H1 (cell line): ENCODE results near the gene CACNA2D3. TPM values are rescaled to one million over a fixed set of nuclear protein-coding genes. Genes with fewer than 3 reads are reported as not detected.

Experiments used
- CTCF ChIA-PET: fragments of 300-600 bp; sonication (Branson Sonifier 250); formaldehyde crosslinking; loops from one replicate; lab custom pipeline; 2021; ENCODE audit not compliant: partially characterized antibody; lab: Charles Lee
- POLR2A ChIA-PET: fragments of 300-600 bp; sonication (Branson Sonifier 250); formaldehyde crosslinking; loops from one replicate; lab custom pipeline; 2021; ENCODE audit warnings: inconsistent platforms; ENCODE audit not compliant: partially characterized antibody; lab: Charles Lee
- DNase-seq, 2 experiments: peaks; one replicate each; pipeline versions ENCODE4 v3.0.0 to v3.0.0-alpha.2; 2010 to 2022; ENCODE audit warnings: low spot score in 2 of 2, low read depth in 1 of 2, mixed read lengths in 1 of 2
- FAIRE-seq: peaks from 2 replicates; lab custom pipeline; 2011; peaks lifted over from hg19 to GRCh38; lab: Jason Lieb, UNC
- H2AFZ ChIP-seq: 2 replicates; pipeline ENCODE4 v1.8.1; 2012; ENCODE audit warnings: low read length, inconsistent platforms
- H2AK5ac ChIP-seq: 2 replicates; pipeline ENCODE4 v1.6.1; 2013; ENCODE audit warnings: low read depth, low read length
- H2BK120ac ChIP-seq: replicated peaks from 2 replicates; pipeline ENCODE3; 2013; ENCODE audit warnings: low read depth, low read length, inconsistent platforms
- H2BK12ac ChIP-seq: 2 replicates; pipeline ENCODE4 v1.6.1; 2013; ENCODE audit warnings: low read depth, low read length
- H2BK15ac ChIP-seq: 2 replicates; pipeline ENCODE4 v1.6.1; 2013; ENCODE audit warnings: low read length
- H2BK20ac ChIP-seq: 2 replicates; pipeline ENCODE4 v1.6.1; 2013; ENCODE audit warnings: low read length
- H2BK5ac ChIP-seq: 2 replicates; pipeline ENCODE4 v1.6.1; 2013; ENCODE audit warnings: low read depth, low read length
- H3K14ac ChIP-seq: 2 replicates; pipeline ENCODE4 v1.6.1; 2013; ENCODE audit warnings: inconsistent platforms; ENCODE audit not compliant: insufficient read length
- H3K18ac ChIP-seq: 2 replicates; pipeline ENCODE4 v1.6.1; 2013; ENCODE audit warnings: low read length; ENCODE audit errors: extremely low read depth
- H3K23ac ChIP-seq: 2 replicates; pipeline ENCODE4 v1.6.1; 2013; ENCODE audit warnings: inconsistent platforms; ENCODE audit not compliant: insufficient read length
- H3K23me2 ChIP-seq: 2 replicates; pipeline ENCODE4 v1.6.1; 2013; ENCODE audit warnings: low read depth, low read length
- H3K27ac ChIP-seq: 2 replicates; pipeline ENCODE4 v1.6.1; 2011; ENCODE audit warnings: low read depth, low read length, inconsistent platforms
- H3K27me3 ChIP-seq, 4 experiments: replicated peaks in 1 of 4; 1 replicate in 1 of 4; 2 replicates in 3 of 4; pipeline versions ENCODE4 v1.6.1 to v1.8.1; 2011 to 2013; ENCODE audit warnings: low read length in 3 of 4, mild to moderate bottlenecking in 3 of 4, inconsistent platforms in 2 of 4, mixed read lengths in 2 of 4, moderate library complexity in 1 of 4; ENCODE audit not compliant: control insufficient read depth in 3 of 4, insufficient read depth in 3 of 4; ENCODE audit errors: extremely low read depth in 1 of 4
- H3K36me3 ChIP-seq, 4 experiments: 2 replicates each; pipeline versions ENCODE4 v1.6.1 to v1.8.1; 2011 to 2013; ENCODE audit warnings: mild to moderate bottlenecking in 4 of 4, low read length in 3 of 4, moderate library complexity in 2 of 4, control low read depth in 1 of 4, inconsistent platforms in 1 of 4; ENCODE audit not compliant: insufficient read depth in 4 of 4, control insufficient read depth in 2 of 4
- H3K4ac ChIP-seq: replicated peaks from 2 replicates; pipeline ENCODE3; 2013; ENCODE audit warnings: low read length, low read depth, mixed read lengths, inconsistent platforms; ENCODE audit not compliant: insufficient read length
- H3K4me1 ChIP-seq, 4 experiments: replicated peaks in 1 of 4; 1 replicate in 1 of 4; 2 replicates in 3 of 4; pipeline versions ENCODE4 v1.6.1 to v1.8.1; 2011 to 2013; ENCODE audit warnings: low read length in 3 of 4, inconsistent platforms in 2 of 4, mixed read lengths in 1 of 4; ENCODE audit not compliant: insufficient read depth in 4 of 4, control insufficient read depth in 3 of 4
- H3K4me2 ChIP-seq, 2 experiments: 2 replicates each; pipeline versions ENCODE4 v1.6.1 to v1.8.1; 2011 to 2013; ENCODE audit warnings: low read depth in 2 of 2, low read length in 2 of 2, control low read depth in 1 of 2, inconsistent platforms in 1 of 2, mild to moderate bottlenecking in 1 of 2; ENCODE audit not compliant: insufficient read depth in 1 of 2
- H3K4me3 ChIP-seq, 4 experiments: fragments of 200-600, 300-600 bp in 1 of 4; sonication (generic), shearing (Covaris generic), sonication (Bioruptor Twin) in 1 of 4; 2 replicates each; pipeline versions ENCODE4 v1.5.1 to v1.8.1; 2011 to 2016; ENCODE audit warnings: low read length in 4 of 4, low read depth in 3 of 4, control low read depth in 2 of 4, inconsistent platforms in 2 of 4, mild to moderate bottlenecking in 2 of 4, mixed read lengths in 1 of 4, moderate library complexity in 1 of 4; ENCODE audit not compliant: insufficient read depth in 2 of 4; ENCODE audit errors: extremely low read depth in 1 of 4
- H3K56ac ChIP-seq: replicated peaks from 2 replicates; pipeline ENCODE3; 2013; ENCODE audit warnings: low read depth, mild to moderate bottlenecking, mixed read lengths, low read length, inconsistent platforms; ENCODE audit not compliant: insufficient read length
- H3K79me1 ChIP-seq: 2 replicates; pipeline ENCODE4 v1.6.1; 2013; ENCODE audit warnings: low read depth, low read length, control low read depth
- H3K79me2 ChIP-seq, 2 experiments: 2 replicates each; pipeline versions ENCODE4 v1.6.1 to v1.8.1; 2012 to 2013; ENCODE audit warnings: low read length in 2 of 2, mild to moderate bottlenecking in 2 of 2, inconsistent platforms in 1 of 2; ENCODE audit not compliant: insufficient read depth in 2 of 2, control insufficient read depth in 1 of 2
- H3K9ac ChIP-seq, 4 experiments: replicated peaks in 1 of 4; 1 replicate in 1 of 4; 2 replicates in 3 of 4; pipeline versions ENCODE4 v1.6.1 to v1.8.1; 2011 to 2013; ENCODE audit warnings: low read depth in 3 of 4, low read length in 3 of 4, control low read depth in 2 of 4, mild to moderate bottlenecking in 2 of 4, moderate library complexity in 2 of 4, inconsistent platforms in 1 of 4; ENCODE audit errors: extremely low read depth in 1 of 4
- H3K9me3 ChIP-seq, 2 experiments: 2 replicates each; pipeline versions ENCODE4 v1.6.1 to v1.8.1; 2012 to 2013; ENCODE audit warnings: mild to moderate bottlenecking in 2 of 2, moderate library complexity in 2 of 2, control low read depth in 1 of 2, inconsistent platforms in 1 of 2, low read depth in 1 of 2, low read length in 1 of 2, mixed read lengths in 1 of 2; ENCODE audit not compliant: insufficient read depth in 2 of 2
- H4K20me1 ChIP-seq, 2 experiments: replicated peaks in 1 of 2; 2 replicates each; pipeline versions ENCODE3 to v1.8.1; 2011 to 2013; ENCODE audit warnings: inconsistent platforms in 2 of 2, low read length in 2 of 2, mild to moderate bottlenecking in 1 of 2; ENCODE audit not compliant: insufficient read depth in 2 of 2, control insufficient read depth in 1 of 2
- H4K5ac ChIP-seq: 2 replicates; pipeline ENCODE4 v1.6.1; 2013; ENCODE audit warnings: low read length, low read depth, mixed read lengths, inconsistent platforms; ENCODE audit not compliant: insufficient read length
- H4K8ac ChIP-seq: 2 replicates; pipeline ENCODE4 v1.8.0; 2013; ENCODE audit warnings: mild to moderate bottlenecking, moderate library complexity, low read length, inconsistent platforms; ENCODE audit not compliant: insufficient read depth; ENCODE audit errors: extremely low read depth
- H4K91ac ChIP-seq: replicated peaks from 2 replicates; pipeline ENCODE3; 2013; ENCODE audit warnings: low read length, mixed read lengths, inconsistent platforms; ENCODE audit not compliant: insufficient read length
- ATF3 ChIP-seq: IDR thresholded peaks from 2 replicates; pipeline ENCODE4 v1.6.1; 2011; ENCODE audit warnings: low read depth, mild to moderate bottlenecking, low read length; ENCODE audit not compliant: insufficient read depth
- BRCA1 ChIP-seq: IDR thresholded peaks from 2 replicates; pipeline ENCODE4 v1.6.1; 2012; ENCODE audit warnings: low read depth, low read length, improper control_type of control experiment
- CHD2 ChIP-seq: IDR thresholded peaks from 2 replicates; pipeline ENCODE4 v1.6.1; 2012; ENCODE audit warnings: low read length, improper control_type of control experiment
- JUND ChIP-seq: IDR thresholded peaks from 2 replicates; pipeline ENCODE4 v1.6.1; 2011; ENCODE audit warnings: mild to moderate bottlenecking, improper control_type of control experiment, low read length
- NRF1 ChIP-seq: IDR thresholded peaks from 2 replicates; pipeline ENCODE4 v1.6.1; 2011; ENCODE audit warnings: mild to moderate bottlenecking, low read depth, low read length, improper control_type of control experiment
- POLR2A ChIP-seq, 2 experiments: IDR thresholded peaks; 1 replicate in 1 of 2; 2 replicates in 1 of 2; pipeline ENCODE4 v1.6.1; 2011; ENCODE audit warnings: low read depth in 2 of 2, low read length in 2 of 2, mild to moderate bottlenecking in 2 of 2; ENCODE audit errors: control extremely low read depth in 1 of 2
- SIX5 ChIP-seq: IDR thresholded peaks from 2 replicates; pipeline ENCODE4 v1.6.1; 2011; ENCODE audit warnings: mild to moderate bottlenecking, low read depth, low read length
- SP1 ChIP-seq: IDR thresholded peaks from 2 replicates; pipeline ENCODE4 v1.6.1; 2011; ENCODE audit warnings: low read depth, low read length
- SP4 ChIP-seq: IDR thresholded peaks from 2 replicates; pipeline ENCODE4 v1.6.1; 2012; ENCODE audit warnings: low read length, inconsistent platforms
- SRF ChIP-seq: IDR thresholded peaks from 2 replicates; pipeline ENCODE4 v1.6.1; 2011; ENCODE audit warnings: mild to moderate bottlenecking, low read depth, low read length, moderate library complexity
- TAF1 ChIP-seq: IDR thresholded peaks from 2 replicates; pipeline ENCODE4 v1.6.1; 2011; ENCODE audit warnings: mild to moderate bottlenecking, low read depth, low read length
- TAF7 ChIP-seq: optimal IDR thresholded peaks from 2 replicates; pipeline ENCODE3; 2011; ENCODE audit warnings: low read depth, mild to moderate bottlenecking, inconsistent platforms, low read length, moderate library complexity, borderline replicate concordance
- TCF12 ChIP-seq: IDR thresholded peaks from 2 replicates; pipeline ENCODE4 v1.6.1; 2011; ENCODE audit warnings: low read depth, mild to moderate bottlenecking, low read length
- USF2 ChIP-seq: IDR thresholded peaks from 2 replicates; pipeline ENCODE4 v1.6.1; 2011; ENCODE audit warnings: low read length, improper control_type of control experiment
- ZNF274 ChIP-seq: IDR thresholded peaks from 2 replicates; pipeline ENCODE4 v1.7.0; 2012; ENCODE audit warnings: low read length, borderline replicate concordance; ENCODE audit errors: extremely low read depth
- WGBS, 2 experiments: shearing (Covaris generic) in 1 of 2; methylation state at CpG; one replicate each; pipeline versions ENCODE4 v1.1.6 to v1.1.7; 2013 to 2015; ENCODE audit warnings: low lambda C conversion rate in 2 of 2, mixed read lengths in 2 of 2, inconsistent platforms in 1 of 2, low coverage in 1 of 2, missing lambda C conversion rate in 1 of 2; ENCODE audit not compliant: insufficient replicate concordance in 2 of 2, insufficient coverage in 1 of 2, insufficient read length in 1 of 2; ENCODE audit errors: extremely low coverage in 1 of 2, missing lambda C conversion rate in 1 of 2; 5-methylcytosine and 5-hydroxymethylcytosine counted together
- polyA plus RNA-seq, 7 experiments: library from polyadenylated mRNA; depleted of rRNA in 3 of 7; stranded (reverse) in 5 of 7; unstranded in 2 of 7; fragments of >200 nt in 5 of 7; fragments of 200-250 nt in 2 of 7; gene quantifications; 1 replicate in 5 of 7; 2 replicates in 1 of 7; 4 replicates in 1 of 7; pipeline versions ENCODE4 v1.2.1 to v1.2.3, GENCODE V29; 2011 to 2013; ENCODE audit warnings: missing spikeins in 2 of 7, mixed read lengths in 2 of 7
- total RNA-seq: library from RNA; stranded (reverse); fragmentation: NEBNext Ultra II Directional; extraction: Animal tissue kit (Norgen Biotek cat#: 25700); gene quantifications from 2 replicates; pipeline ENCODE4 v1.2.1, GENCODE V29; 2021

Gene CACNA2D3
- total and polyA plus RNA-seq, 2 of the 8 experiments (the other 6 are each of a cell fraction or from before 2014, with no cell fraction given), result 1.5 to 1.8 TPM

GRCh38 chr3:54593653-54594052, 471.3 kb downstream of the CACNA2D3 start:
- Histone ChIP-seq H3K9ac (no peak overlapping the region), H3K9me3 (no peaks in the 10 kb centered on the region), H2AK5ac (no peak overlapping the region), H2BK15ac (no peak overlapping the region), H3K27me3 (no peaks in the 10 kb centered on the region), H2BK12ac (no peak overlapping the region), H3K4me2 (no peak overlapping the region), H4K8ac (no peak overlapping the region), H2BK5ac (no peak overlapping the region), H3K14ac (no peak overlapping the region), H3K23me2 (no peaks in the 10 kb centered on the region; the same call in 1 of the 2 replicates), H3K36me3 (no peaks in the 10 kb centered on the region), H3K4ac (no peak overlapping the region), H3K4me3 (no peak overlapping the region), H4K20me1 (no peaks in the 10 kb centered on the region), H3K18ac (no peak overlapping the region), H3K4me1 (no peaks in the 10 kb centered on the region), H2BK120ac (no peak overlapping the region), H3K79me2 (no peaks in the 10 kb centered on the region), H4K5ac (no peak overlapping the region), H3K79me1 (no peaks in the 10 kb centered on the region), H2AFZ (no peak overlapping the region), H3K23ac (no peak overlapping the region), H2BK20ac (no peak overlapping the region), H3K27ac (no peak overlapping the region), H4K91ac (no peak overlapping the region), H3K56ac (no peak overlapping the region)
- 85% methylated on average over 2 of the region's 2 CpGs; no CpG with 5 or more reads in 1 of the 2 experiments for WGBS, 2 experiments
- CTCF ChIA-PET, result no interaction called here
- DNase-seq (no peak), FAIRE-seq (no peak)
- POLR2A ChIA-PET, result no interaction called here
- TF ChIP-seq JUND (no peak), CHD2 (no peak), TCF12 (no peak), USF2 (no peak), SP4 (no peak), ATF3 (no peak), ZNF274 (no peak), POLR2A (IDR thresholded peaks at IDR 0.05; ENCODE audit: control extremely low read depth in 1 of 2, low read depth in 2 of 2, low read length in 2 of 2) (no peak), SIX5 (no peak), SRF (no peak), NRF1 (no peak), TAF1 (no peak), TAF7 (no peak), SP1 (no peak), BRCA1 (no peak)
